ENCODE results near the gene THOC5. TPM values are rescaled to one million over a fixed set of nuclear protein-coding genes. Genes with fewer than 3 reads are reported as not detected.
A peak's percentile ranks its signal among the peaks of the same experiment; 100 is the strongest.

Gene THOC5
- total RNA-seq, 2 experiments from 2014 or later: 52.0 to 54.6 TPM

DNA sequence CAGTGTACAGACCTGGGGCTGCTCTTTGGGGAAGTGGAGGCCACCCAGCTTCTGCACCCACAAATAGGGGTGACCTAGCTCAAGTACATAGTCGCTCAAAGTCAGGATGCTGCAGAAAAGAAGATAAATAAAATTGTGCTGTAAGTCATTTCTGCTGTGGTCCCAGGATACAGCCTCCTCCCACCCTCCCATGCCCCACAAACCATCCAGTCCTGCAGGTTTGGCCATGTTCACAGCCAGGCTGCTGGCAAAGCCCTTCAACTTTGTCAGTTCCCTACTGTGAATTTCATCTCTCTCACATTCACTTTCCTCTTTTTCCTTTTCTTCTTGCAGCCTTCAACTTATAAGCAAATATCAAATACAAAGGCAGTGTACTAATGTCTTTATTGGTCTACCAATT, 33.6 kb downstream of the THOC5 start:
- ChIA-PET CTCF (no interaction called here), POLR2A (no interaction called here)
- no peak overlapping the region for H3K4me3 Mint-ChIP-seq
- H3K9me3 Mint-ChIP-seq: no peaks in the 10 kb centered on the region
- H3K36me3 Mint-ChIP-seq: peaks cover 35% of the 10 kb centered on the region
- no peak for DNase-seq
- intact Hi-C loops (cut with micrococcal nuclease): no loop called here
- H3K27me3 Mint-ChIP-seq: no peaks in the 10 kb centered on the region
- H3K27ac Mint-ChIP-seq: no peak overlapping the region
- H3K4me1 Mint-ChIP-seq (ENCODE audit: low read depth): no peaks in the 10 kb centered on the region

DNA sequence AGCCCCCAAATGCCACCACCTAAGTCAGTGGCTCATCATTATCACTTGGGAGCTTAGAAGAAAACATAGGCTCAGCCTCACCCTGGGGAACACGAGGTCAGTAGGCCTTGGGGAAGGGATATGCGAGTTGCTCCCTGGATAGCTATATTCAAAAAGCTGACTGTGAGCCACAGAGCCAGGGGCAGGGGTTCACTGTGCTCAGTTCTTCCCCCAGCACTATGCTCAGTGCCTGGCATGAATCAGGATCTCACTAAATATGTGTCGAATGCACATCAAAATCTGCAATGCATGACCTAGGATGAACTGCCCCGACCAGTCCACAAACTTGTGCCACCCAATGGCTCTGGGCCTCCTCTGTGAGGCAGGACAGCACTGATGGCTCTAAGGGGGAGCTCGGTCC, 35.1 kb downstream of the THOC5 start:
- H3K4me3 Mint-ChIP-seq: no peak overlapping the region
- no peak for DNase-seq
- H3K4me1 Mint-ChIP-seq (ENCODE audit: low read depth): no peaks in the 10 kb centered on the region
- no peak overlapping the region for H3K27ac Mint-ChIP-seq
- intact Hi-C loops (cut with micrococcal nuclease): no loop called here
- peaks cover 35% of the 10 kb centered on the region for H3K36me3 Mint-ChIP-seq
- POLR2A ChIA-PET: no interaction called here
- no peaks in the 10 kb centered on the region for H3K27me3 Mint-ChIP-seq
- H3K9me3 Mint-ChIP-seq: no peaks in the 10 kb centered on the region
- CTCF ChIA-PET: no interaction called here

DNA sequence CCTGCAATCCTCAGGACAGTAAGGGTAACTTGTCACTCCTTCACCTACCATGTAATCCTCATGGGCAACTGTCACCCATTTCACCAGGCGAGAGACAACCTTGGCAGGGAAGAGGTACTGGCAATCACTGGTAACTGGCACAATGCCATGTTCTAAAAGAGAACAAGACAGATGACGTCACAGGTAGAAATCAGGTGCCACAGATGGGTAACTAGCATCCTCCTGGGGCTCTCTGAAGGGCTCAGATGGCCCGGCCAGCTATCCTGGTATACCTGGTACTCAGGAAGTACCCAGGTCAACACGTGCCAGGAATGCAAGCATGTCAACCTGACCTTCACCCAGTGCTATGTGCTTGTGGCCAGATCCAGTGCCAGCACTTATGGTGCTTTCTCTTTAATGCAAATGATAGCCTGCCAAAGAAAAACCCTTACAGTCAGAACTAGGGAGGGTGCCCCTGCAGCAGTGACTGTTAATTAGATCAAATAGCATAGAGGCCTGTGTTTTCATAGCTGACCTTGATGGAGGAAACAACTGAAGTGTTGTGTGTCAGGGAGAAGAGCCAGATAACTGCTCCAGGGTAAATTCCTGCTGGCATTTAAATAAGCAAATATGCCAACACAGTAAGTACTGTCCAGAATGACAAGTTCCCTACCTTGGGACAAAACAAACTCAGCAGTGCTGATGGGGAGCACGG, 36.2 kb downstream of the THOC5 start:
- peaks cover 34% of the 10 kb centered on the region for H3K36me3 Mint-ChIP-seq
- POLR2A ChIA-PET: no interaction called here
- H3K4me3 Mint-ChIP-seq: no peak overlapping the region
- intact Hi-C loops (cut with micrococcal nuclease): no loop called here
- CTCF ChIA-PET: no interaction called here
- no peak overlapping the region for H3K27ac Mint-ChIP-seq
- no peaks in the 10 kb centered on the region for H3K27me3 Mint-ChIP-seq
- DNase-seq: no peak
- H3K9me3 Mint-ChIP-seq: no peaks in the 10 kb centered on the region
- no peaks in the 10 kb centered on the region for H3K4me1 Mint-ChIP-seq (ENCODE audit: low read depth)

DNA sequence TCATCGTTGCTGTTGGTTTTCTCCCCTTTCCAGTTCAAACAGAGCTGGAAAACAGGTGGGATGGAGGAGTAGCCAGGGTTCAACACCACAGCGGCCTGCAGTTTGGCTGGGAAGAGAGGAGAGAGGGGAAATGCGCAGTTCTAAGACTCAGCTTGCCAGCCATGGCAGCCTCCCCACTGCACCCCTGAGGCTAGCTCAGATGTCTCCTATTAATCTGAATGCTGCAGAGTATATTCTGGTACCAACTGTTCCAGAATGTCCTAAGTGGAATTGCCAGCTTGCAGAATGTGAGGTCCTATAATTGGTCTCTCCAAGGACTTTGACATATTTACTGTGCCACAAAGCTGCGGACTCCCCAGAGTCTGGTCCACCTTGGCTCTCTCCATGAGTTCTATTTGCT, 41.5 kb downstream of the THOC5 start:
- no peaks in the 10 kb centered on the region for H3K4me1 Mint-ChIP-seq (ENCODE audit: low read depth)
- DNase-seq: no peak
- peaks cover 29% of the 10 kb centered on the region for H3K36me3 Mint-ChIP-seq
- H3K9me3 Mint-ChIP-seq: no peaks in the 10 kb centered on the region
- no peaks in the 10 kb centered on the region for H3K27me3 Mint-ChIP-seq
- no peak overlapping the region for H3K27ac Mint-ChIP-seq
- H3K4me3 Mint-ChIP-seq: no peak overlapping the region
- intact Hi-C loops (cut with micrococcal nuclease): no loop called here
- ChIA-PET CTCF (interaction anchor here (0.8 to 1.2 kb wide), 2 partner anchors 41 to 116 kb away, joined by 3 to 4 read pairs; no protein-coding TSS in a partner anchor), POLR2A (interaction anchor here (1.3 kb wide), 1 partner anchor 10 kb away, joined by 4 read pairs; no protein-coding TSS in a partner anchor)

DNA sequence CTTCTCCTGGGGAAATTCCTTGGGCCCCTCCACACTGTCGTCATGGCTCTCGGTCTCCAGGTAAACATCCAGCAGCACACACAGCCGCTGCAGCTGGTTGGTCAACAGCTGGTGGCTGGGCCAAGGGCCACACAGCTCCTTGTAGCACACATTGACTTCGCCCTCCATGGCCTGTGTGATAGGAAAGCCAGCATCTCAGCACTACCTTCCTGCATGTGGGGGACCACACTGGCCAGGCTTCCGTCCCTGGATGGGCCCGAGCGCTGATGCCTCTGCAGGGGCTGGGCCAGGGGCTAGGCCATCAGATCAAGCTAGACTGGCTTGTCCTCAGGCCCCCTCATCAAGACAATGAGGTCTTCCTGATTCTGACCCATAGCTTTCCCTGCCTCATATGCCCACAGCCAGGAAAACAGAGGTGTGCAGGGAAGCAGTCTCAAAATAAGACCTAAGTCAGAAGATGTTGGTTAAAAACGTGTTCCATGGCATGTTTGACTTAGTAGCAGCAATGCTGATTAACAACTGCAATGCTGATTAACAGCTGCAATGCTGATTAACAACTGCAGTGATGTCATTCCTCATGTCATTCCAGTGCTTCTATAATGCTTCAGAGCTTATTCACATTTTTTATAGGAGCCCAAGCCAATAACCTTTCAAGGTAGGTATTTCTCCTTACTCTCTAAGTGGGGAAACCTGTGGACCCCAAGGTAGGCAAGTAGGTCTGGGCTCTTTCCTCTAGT, 42.3 kb downstream of the THOC5 start:
- H3K27ac Mint-ChIP-seq: no peak overlapping the region
- CTCF ChIA-PET: interaction anchor here (0.8 kb wide), 1 partner anchor 40 kb away, joined by 3 read pairs; no protein-coding TSS in a partner anchor
- intact Hi-C loops (cut with micrococcal nuclease): no loop called here

DNA sequence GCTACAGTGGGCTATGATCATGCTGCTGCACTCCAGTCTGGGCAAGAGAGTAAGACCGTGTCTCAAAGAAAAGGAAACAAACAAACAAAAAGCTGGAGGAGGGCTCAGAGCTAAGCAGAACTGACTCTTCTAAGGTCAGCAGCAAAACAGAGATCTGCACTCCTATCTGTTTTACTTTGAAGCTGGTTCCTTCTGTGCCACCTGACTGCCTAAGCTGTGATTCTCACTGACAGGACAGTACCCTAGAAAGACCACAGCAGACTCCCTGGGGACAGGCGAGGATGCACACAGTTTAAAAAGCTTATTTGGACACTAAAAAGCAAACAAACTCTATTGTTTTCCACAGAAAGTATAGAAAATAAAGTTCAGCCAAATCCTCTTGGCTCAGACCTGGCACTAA, 43.0 kb downstream of the THOC5 start:
- intact Hi-C loops (cut with micrococcal nuclease): no loop called here
- Mint-ChIP-seq H3K27me3 (no peaks in the 10 kb centered on the region), H3K4me1 (ENCODE audit: low read depth) (no peaks in the 10 kb centered on the region), H3K9me3 (no peaks in the 10 kb centered on the region), H3K4me3 (no peak overlapping the region), H3K36me3 (peaks cover 25% of the 10 kb centered on the region), H3K27ac (peak overlapping the region; percentile 6)
- no peak for DNase-seq
- CTCF ChIA-PET: interaction anchor here (1.2 kb wide), 1 partner anchor 30 kb away, joined by 3 read pairs; no protein-coding TSS in a partner anchor
- POLR2A ChIA-PET: no interaction called here

More for the DNA sequence above, 42.3 kb downstream of the THOC5 start:
- Mint-ChIP-seq H3K4me1 (ENCODE audit: low read depth) (no peaks in the 10 kb centered on the region), H3K36me3 (peaks cover 28% of the 10 kb centered on the region), H3K4me3 (no peak overlapping the region), H3K9me3 (no peaks in the 10 kb centered on the region), H3K27me3 (no peaks in the 10 kb centered on the region)
- POLR2A ChIA-PET: interaction anchor here (1.3 kb wide), 1 partner anchor 10 kb away, joined by 4 read pairs; no protein-coding TSS in a partner anchor
- no peak for DNase-seq

DNA sequence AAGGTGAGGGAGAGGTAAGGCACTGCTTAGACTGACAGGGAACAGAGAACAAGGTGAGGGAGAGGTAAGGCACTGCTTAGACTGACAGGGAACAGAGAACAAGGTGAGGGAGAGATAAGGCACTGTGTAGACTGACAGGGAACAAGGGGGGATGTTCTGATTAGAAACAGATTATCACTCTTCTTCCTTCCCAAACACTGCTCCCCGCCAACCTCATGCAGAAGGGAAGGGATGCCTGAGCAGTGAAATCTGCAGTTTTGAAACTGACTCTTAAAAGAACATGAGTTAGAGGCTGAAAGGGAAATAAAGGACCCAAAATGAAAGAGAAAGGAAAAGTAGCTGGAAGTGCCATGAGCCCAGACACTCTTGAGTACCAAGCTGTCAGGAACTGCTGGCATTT, 43.7 kb downstream of the THOC5 start:
- Mint-ChIP-seq H3K4me1 (ENCODE audit: low read depth) (no peaks in the 10 kb centered on the region), H3K36me3 (peaks cover 24% of the 10 kb centered on the region), H3K27ac (peak overlapping the region; percentile 4), H3K9me3 (no peaks in the 10 kb centered on the region), H3K27me3 (no peaks in the 10 kb centered on the region), H3K4me3 (no peak overlapping the region)
- intact Hi-C loops (cut with micrococcal nuclease): no loop called here
- CTCF ChIA-PET: interaction anchor here (1.2 kb wide), 1 partner anchor 29 kb away, joined by 3 read pairs; no protein-coding TSS in a partner anchor
- no peak for DNase-seq
- POLR2A ChIA-PET: no interaction called here

DNA sequence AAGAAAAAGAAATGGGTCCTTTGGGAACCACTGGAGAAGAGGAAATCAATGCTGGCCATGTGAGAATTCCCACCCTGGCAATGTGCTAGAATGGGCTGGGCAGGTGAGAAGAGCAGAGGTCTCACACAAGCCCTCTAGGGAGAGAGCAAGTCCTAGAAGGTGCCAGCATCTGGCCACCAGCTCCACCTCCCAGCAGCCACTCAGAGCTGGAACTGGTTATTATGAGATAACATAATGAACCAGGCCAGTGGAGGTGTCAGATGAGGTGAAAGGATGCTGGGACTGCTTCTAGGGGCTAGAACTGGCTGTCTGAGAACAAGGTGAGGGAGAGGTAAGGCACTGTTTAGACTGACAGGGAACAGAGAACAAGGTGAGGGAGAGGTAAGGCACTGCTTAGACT, 44.3 kb downstream of the THOC5 start:
- Mint-ChIP-seq H3K27me3 (no peaks in the 10 kb centered on the region), H3K4me1 (ENCODE audit: low read depth) (no peaks in the 10 kb centered on the region), H3K27ac (no peak overlapping the region), H3K9me3 (no peaks in the 10 kb centered on the region), H3K36me3 (peaks cover 24% of the 10 kb centered on the region), H3K4me3 (no peak overlapping the region)
- no peak for DNase-seq
- intact Hi-C loops (cut with micrococcal nuclease): no loop called here
- ChIA-PET CTCF (no interaction called here), POLR2A (no interaction called here)

DNA sequence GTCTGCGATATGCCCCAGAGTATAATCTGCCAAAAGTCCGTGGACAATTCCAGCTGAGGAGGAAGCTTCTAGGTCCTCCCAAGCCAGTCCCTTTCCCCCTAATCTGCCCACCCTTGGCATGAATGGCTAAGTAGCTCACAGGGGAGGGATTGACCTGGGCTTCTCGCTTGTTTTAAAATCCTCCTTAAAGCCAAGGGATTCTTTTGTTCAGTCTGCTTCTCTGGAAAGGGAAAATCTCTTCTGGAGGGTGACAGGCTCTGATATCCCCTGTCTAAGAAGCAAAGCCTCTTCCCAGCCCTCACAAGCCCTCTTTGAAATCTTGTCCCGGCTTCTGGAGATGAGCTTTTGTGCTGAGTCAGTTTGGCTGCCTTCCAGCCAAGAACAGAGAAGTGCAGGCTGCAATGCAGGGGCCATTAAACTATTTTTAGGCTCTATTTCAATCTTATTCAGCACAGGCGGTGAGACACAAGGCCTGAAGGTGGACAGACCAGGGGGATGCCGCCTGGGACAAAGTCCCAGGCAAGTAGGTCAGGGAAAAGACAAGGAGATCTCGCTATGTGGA, 49.7 kb downstream of the THOC5 start:
- no peak overlapping the region for H3K4me3 Mint-ChIP-seq
- peaks cover 14% of the 10 kb centered on the region for H3K36me3 Mint-ChIP-seq
- H3K27ac Mint-ChIP-seq: no peak overlapping the region
- intact Hi-C loops (cut with micrococcal nuclease): no loop called here
- no peak for DNase-seq
- POLR2A ChIA-PET: no interaction called here
- H3K4me1 Mint-ChIP-seq (ENCODE audit: low read depth): no peaks in the 10 kb centered on the region
- H3K27me3 Mint-ChIP-seq: no peaks in the 10 kb centered on the region
- no peaks in the 10 kb centered on the region for H3K9me3 Mint-ChIP-seq
- CTCF ChIA-PET: no interaction called here

DNA sequence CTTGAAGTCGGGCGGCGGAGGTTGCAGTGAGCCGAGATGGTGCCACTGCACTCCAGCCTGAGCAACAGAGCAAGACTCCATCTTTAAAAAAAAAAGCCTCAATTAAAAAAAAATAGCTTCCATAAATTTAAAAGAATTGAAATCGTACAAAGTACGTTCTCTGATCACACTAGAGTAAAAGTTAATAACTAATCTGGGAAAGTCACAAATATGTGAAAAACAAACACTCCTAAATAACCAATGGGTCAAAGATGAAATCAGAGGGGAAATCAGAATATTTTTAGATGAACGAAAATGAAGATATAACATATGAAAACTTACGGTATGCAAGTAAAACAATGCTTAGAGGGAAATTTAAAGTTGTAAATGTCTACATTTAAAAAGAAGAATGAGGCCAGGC, 53.7 kb downstream of the THOC5 start:
- POLR2A ChIA-PET: no interaction called here
- no peak overlapping the region for H3K4me3 Mint-ChIP-seq
- no peaks in the 10 kb centered on the region for H3K9me3 Mint-ChIP-seq

DNA sequence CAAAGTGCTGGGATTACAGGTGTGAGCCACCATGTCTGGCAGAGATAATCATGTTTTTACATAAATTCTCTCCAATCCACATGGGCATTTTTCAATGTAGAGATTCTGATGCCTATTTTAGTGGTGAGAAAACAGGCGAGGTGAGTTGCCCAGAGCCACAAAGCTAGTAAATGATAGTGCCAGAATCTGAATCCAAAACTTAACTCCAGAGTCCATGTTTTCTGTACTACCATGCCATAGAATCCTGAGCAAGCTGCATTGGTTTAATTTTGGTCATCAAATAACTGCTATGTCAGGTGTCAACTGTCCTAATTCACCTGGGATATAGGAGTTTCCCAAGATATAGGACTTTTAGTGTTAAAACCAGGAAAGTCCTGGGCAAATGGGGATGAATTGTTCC, 59.9 kb downstream of the THOC5 start:
- Mint-ChIP-seq H3K27ac (no peak overlapping the region), H3K36me3 (peaks cover 4% of the 10 kb centered on the region), H3K27me3 (no peaks in the 10 kb centered on the region), H3K4me1 (ENCODE audit: low read depth) (no peaks in the 10 kb centered on the region), H3K4me3 (no peak overlapping the region), H3K9me3 (no peaks in the 10 kb centered on the region)
- no peak for DNase-seq
- CTCF ChIA-PET: no interaction called here
- intact Hi-C loops (cut with micrococcal nuclease): no loop called here
- POLR2A ChIA-PET: no interaction called here

More for the DNA sequence above, 53.7 kb downstream of the THOC5 start:
- intact Hi-C loops (cut with micrococcal nuclease): no loop called here
- DNase-seq: no peak
- Mint-ChIP-seq H3K4me1 (ENCODE audit: low read depth) (no peaks in the 10 kb centered on the region), H3K36me3 (peaks cover 3% of the 10 kb centered on the region), H3K27me3 (no peaks in the 10 kb centered on the region), H3K27ac (no peak overlapping the region)
- CTCF ChIA-PET: no interaction called here

DNA sequence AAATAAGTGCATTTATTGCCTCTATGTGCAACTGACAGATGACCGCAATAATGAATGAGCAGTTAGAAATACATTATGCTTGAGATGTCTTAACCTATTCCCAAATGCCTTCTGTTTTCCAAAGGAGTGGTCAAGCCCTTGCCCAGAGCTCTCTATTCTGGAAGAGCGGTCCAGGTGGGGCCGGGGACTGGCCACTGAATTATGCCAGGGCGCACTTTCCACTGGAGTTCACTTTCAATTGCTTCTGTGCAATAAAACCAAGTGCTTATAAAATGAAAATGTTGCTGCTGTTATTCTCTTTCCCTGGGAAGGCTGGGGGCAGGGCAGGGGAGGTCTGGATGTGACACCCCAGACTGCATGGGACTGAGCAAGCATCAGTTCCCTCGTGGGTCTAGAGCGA, 62.5 kb downstream of the THOC5 start:
- Mint-ChIP-seq H3K9me3 (no peaks in the 10 kb centered on the region), H3K4me3 (no peak overlapping the region), H3K27me3 (no peaks in the 10 kb centered on the region), H3K4me1 (ENCODE audit: low read depth) (no peaks in the 10 kb centered on the region), H3K36me3 (peaks cover 4% of the 10 kb centered on the region), H3K27ac (no peak overlapping the region)
- intact Hi-C loops (cut with micrococcal nuclease): no loop called here
- DNase-seq: no peak
- POLR2A ChIA-PET: no interaction called here
- CTCF ChIA-PET: no interaction called here
